H9 (cell line): ENCODE data around the gene ZBED5. TPM values are rescaled to one million over a fixed set of nuclear protein-coding genes. Genes with fewer than 3 reads are reported as not detected.
"Not testable (repeated sequence)": the region's sequence is repeated elsewhere in the genome, so short reads cannot be mapped to it uniquely, and the experiment has no call there.

Source experiments
- DNase-seq: peaks from one replicate; pipeline ENCODE4 v3.0.0-alpha.2; 2017
- H2AFZ ChIP-seq: one replicate; pipeline ENCODE4 v1.6.1; 2013; ENCODE audit warnings: mild to moderate bottlenecking, low read length, control low read depth, moderate library complexity
- H2AK5ac ChIP-seq: 2 replicates; pipeline ENCODE4 v1.6.1; 2013; ENCODE audit warnings: low read length, control low read depth, mixed read lengths; ENCODE audit not compliant: insufficient read length
- H2BK120ac ChIP-seq: one replicate; pipeline ENCODE4 v1.6.1; 2013; ENCODE audit warnings: low read depth, mild to moderate bottlenecking, low read length, control low read depth, inconsistent platforms; ENCODE audit not compliant: poor library complexity, severe bottlenecking
- H2BK12ac ChIP-seq: 2 replicates; pipeline ENCODE4 v1.6.1; 2013; ENCODE audit warnings: low read length, control low read depth, mixed read lengths, low read depth; ENCODE audit not compliant: insufficient read length
- H2BK15ac ChIP-seq: 2 replicates; pipeline ENCODE4 v1.6.1; 2013; ENCODE audit warnings: low read depth, low read length, control low read depth
- H2BK20ac ChIP-seq: one replicate; pipeline ENCODE4 v1.6.1; 2013; ENCODE audit warnings: low read depth, mild to moderate bottlenecking, low read length, control low read depth, inconsistent platforms; ENCODE audit not compliant: poor library complexity, severe bottlenecking
- H2BK5ac ChIP-seq: 2 replicates; pipeline ENCODE4 v1.6.1; 2013; ENCODE audit warnings: low read length, control low read depth, mixed read lengths; ENCODE audit not compliant: insufficient read length
- H3K14ac ChIP-seq: 2 replicates; pipeline ENCODE4 v1.6.1; 2013; ENCODE audit warnings: low read length, control low read depth; ENCODE audit not compliant: insufficient read depth
- H3K18ac ChIP-seq: 2 replicates; pipeline ENCODE4 v1.6.1; 2013; ENCODE audit warnings: low read depth, mild to moderate bottlenecking, mixed read lengths, low read length, control low read depth; ENCODE audit not compliant: insufficient read length
- H3K23ac ChIP-seq: 2 replicates; pipeline ENCODE4 v1.6.1; 2013; ENCODE audit warnings: low read length, control low read depth, mixed read lengths, low read depth; ENCODE audit not compliant: insufficient read length
- H3K23me2 ChIP-seq: 2 replicates; pipeline ENCODE4 v1.6.1; 2013; ENCODE audit warnings: low read depth, mild to moderate bottlenecking, mixed read lengths, low read length, control low read depth; ENCODE audit not compliant: insufficient read length, poor library complexity, severe bottlenecking
- H3K27ac ChIP-seq: 2 replicates; pipeline ENCODE4 v1.5.1; 2013; ENCODE audit warnings: low read length, control low read depth, mixed read lengths, low read depth; ENCODE audit not compliant: insufficient read length
- H3K27me3 ChIP-seq: 2 replicates; pipeline ENCODE4 v1.6.1; 2013; ENCODE audit warnings: low read length, control low read depth, inconsistent platforms; ENCODE audit not compliant: insufficient read depth
- H3K4ac ChIP-seq: 2 replicates; pipeline ENCODE4 v1.6.1; 2013; ENCODE audit warnings: low read depth, mild to moderate bottlenecking, control low read depth, inconsistent platforms, low read length, moderate library complexity
- H3K4me1 ChIP-seq: 2 replicates; pipeline ENCODE4 v1.6.1; 2013; ENCODE audit warnings: low read length, control low read depth, inconsistent platforms; ENCODE audit not compliant: insufficient read depth
- H3K4me2 ChIP-seq: 2 replicates; pipeline ENCODE4 v1.6.1; 2013; ENCODE audit warnings: low read length, control low read depth, mixed read lengths; ENCODE audit not compliant: insufficient read length, insufficient read depth
- H3K56ac ChIP-seq: 2 replicates; pipeline ENCODE4 v1.6.1; 2013; ENCODE audit warnings: low read depth, mild to moderate bottlenecking, mixed read lengths, low read length, control low read depth; ENCODE audit not compliant: insufficient read length
- H3K79me1 ChIP-seq: 2 replicates; pipeline ENCODE4 v1.6.1; 2013; ENCODE audit warnings: low read depth, mild to moderate bottlenecking, moderate library complexity, low read length, control low read depth, inconsistent platforms; ENCODE audit not compliant: insufficient read depth, poor library complexity, severe bottlenecking
- H3K79me2 ChIP-seq: 2 replicates; pipeline ENCODE4 v1.6.1; 2013; ENCODE audit warnings: low read length, control low read depth, inconsistent platforms; ENCODE audit not compliant: insufficient read depth
- H3K9ac ChIP-seq: 2 replicates; pipeline ENCODE4 v1.6.1; 2013; ENCODE audit warnings: low read length, control low read depth, mixed read lengths; ENCODE audit not compliant: insufficient read length; ENCODE audit errors: extremely low read depth
- H3K9me3 ChIP-seq: one replicate; pipeline ENCODE4 v1.6.1; 2013; ENCODE audit warnings: low read depth, low read length, inconsistent platforms; ENCODE audit not compliant: control insufficient read depth
- H3T11ph ChIP-seq: one replicate; pipeline ENCODE4 v1.6.1; 2013; ENCODE audit warnings: mild to moderate bottlenecking, low read length, control low read depth, inconsistent platforms
- H4K20me1 ChIP-seq: one replicate; pipeline ENCODE4 v1.6.1; 2013; ENCODE audit not compliant: control insufficient read depth, insufficient read length, insufficient read depth
- H4K5ac ChIP-seq: 2 replicates; pipeline ENCODE4 v1.6.1; 2013; ENCODE audit warnings: low read depth, mild to moderate bottlenecking, mixed read lengths, low read length, control low read depth; ENCODE audit not compliant: insufficient read length
- H4K8ac ChIP-seq: replicated peaks from 2 replicates; pipeline ENCODE4 v1.6.1; 2013; ENCODE audit warnings: low read length, control low read depth, mixed read lengths, low read depth; ENCODE audit not compliant: insufficient read length
- H4K91ac ChIP-seq: 2 replicates; pipeline ENCODE4 v1.6.1; 2013; ENCODE audit warnings: low read depth, mild to moderate bottlenecking, moderate library complexity, mixed read lengths, low read length, control low read depth; ENCODE audit not compliant: insufficient read length
- H3K27ac Mint-ChIP-seq, 3 experiments: 2 replicates in 2 of 3; 3 replicates in 1 of 3; pipeline ENCODE4 v1.8.0; 2020 to 2021; ENCODE audit warnings: mixed read lengths in 3 of 3, mild to moderate bottlenecking in 1 of 3, moderate library complexity in 1 of 3
- H3K27me3 Mint-ChIP-seq: 2 replicates; pipeline ENCODE4 v1.8.0; 2021; ENCODE audit warnings: low read depth, mild to moderate bottlenecking, moderate library complexity, mixed read lengths
- H3K36me3 Mint-ChIP-seq, 3 experiments: 2 replicates in 2 of 3; 3 replicates in 1 of 3; pipeline ENCODE4 v1.8.0; 2020 to 2021; ENCODE audit warnings: low read depth in 3 of 3, mixed read lengths in 3 of 3; ENCODE audit not compliant: insufficient read depth in 1 of 3
- H3K4me1 Mint-ChIP-seq, 2 experiments: 2 replicates each; pipeline ENCODE4 v1.8.0; 2020; ENCODE audit warnings: mixed read lengths in 2 of 2
- H3K4me3 Mint-ChIP-seq, 2 experiments: 2 replicates in 1 of 2; 3 replicates in 1 of 2; pipeline ENCODE4 v1.8.0; 2020 to 2021; ENCODE audit warnings: mild to moderate bottlenecking in 2 of 2, mixed read lengths in 2 of 2, moderate library complexity in 1 of 2
- H3K9me3 Mint-ChIP-seq, 2 experiments: 2 replicates in 1 of 2; 3 replicates in 1 of 2; pipeline ENCODE4 v1.8.0; 2020; ENCODE audit warnings: mild to moderate bottlenecking in 2 of 2, mixed read lengths in 2 of 2, moderate library complexity in 1 of 2
- CTCF ChIP-seq: fragments of 200-600 bp; sonication (generic); conservative IDR thresholded peaks from 3 replicates; pipeline ENCODE4 v1.8.0; 2021; ENCODE audit warnings: antibody characterized with exemption, mild to moderate bottlenecking
- WGBS: extraction: QIAGEN DNeasy Blood & Tissue Kit; methylation state at CpG from one replicate; pipeline ENCODE4 v1.1.7; 2013; ENCODE audit warnings: missing lambda C conversion rate, low lambda C conversion rate, mixed read lengths; ENCODE audit not compliant: insufficient read length; ENCODE audit errors: extremely low coverage; 5-methylcytosine and 5-hydroxymethylcytosine counted together
- total RNA-seq: library from RNA; stranded (reverse); gene quantifications from 2 replicates; pipeline ENCODE4 v1.2.1, GENCODE V29; 2021

Gene ZBED5
- total RNA-seq, 1 experiment from 2014 or later, result 65.8 TPM

GRCh38 chr11:10885703-10886363, 28.0 kb upstream of the ZBED5 start:
- H4K8ac ChIP-seq, result no peak overlapping the region
- no peak overlapping the region for H3K23ac ChIP-seq
- peaks cover 9% of the 10 kb centered on the region for H3K9me3 ChIP-seq
- TF ChIP-seq CTCF, result no peak
- H3K23me2 ChIP-seq, result no peaks in the 10 kb centered on the region
- H3K18ac ChIP-seq, result no peak overlapping the region
- no peak overlapping the region for H2BK5ac ChIP-seq
- H2AFZ ChIP-seq, result no peak overlapping the region
- H4K91ac ChIP-seq, result no peak overlapping the region
- no peaks in the 10 kb centered on the region for H3K4me1 ChIP-seq
- Mint-ChIP-seq H3K4me1 (peaks cover 4 to 5% of the 10 kb centered on the region in 2 experiments), H3K27ac (no peak overlapping the region), H3K9me3 (peaks cover 20 to 27% of the 10 kb centered on the region in 2 experiments), H3K4me3 (no peak overlapping the region), H3K36me3 (peaks cover 6 to 19% (median 12%) of the 10 kb centered on the region in 3 experiments), H3K27me3 (no peaks in the 10 kb centered on the region)
- H3K4me2 ChIP-seq, result no peak overlapping the region
- no peaks in the 10 kb centered on the region for H4K20me1 ChIP-seq
- WGBS, result no CpG with 5 or more reads among the region's 2 CpGs
- H2BK20ac ChIP-seq, result no peak overlapping the region
- H3K79me1 ChIP-seq, result no peaks in the 10 kb centered on the region
- H2BK12ac ChIP-seq, result no peak overlapping the region
- no peak overlapping the region for H2AK5ac ChIP-seq
- no peak overlapping the region for H3K56ac ChIP-seq
- H2BK15ac ChIP-seq, result no peak overlapping the region
- H2BK120ac ChIP-seq, result no peak overlapping the region
- no peak overlapping the region for H3K14ac ChIP-seq
- no peak for DNase-seq
- H3K79me2 ChIP-seq, result no peaks in the 10 kb centered on the region
- H3T11ph ChIP-seq, result no peak overlapping the region
- H3K4ac ChIP-seq, result no peak overlapping the region
- H3K9ac ChIP-seq, result no peak overlapping the region
- H3K27ac ChIP-seq, result no peak overlapping the region
- no peak overlapping the region for H4K5ac ChIP-seq
- no peaks in the 10 kb centered on the region for H3K27me3 ChIP-seq

GRCh38 chr11:10884292-10884691, 26.4 kb upstream of the ZBED5 start:
- H3K4me1 Mint-ChIP-seq, H3K79me2 ChIP-seq, H3K23me2 ChIP-seq, H3K9me3 ChIP-seq, H3K27ac ChIP-seq, H2BK5ac ChIP-seq, H3K56ac ChIP-seq, H3K14ac ChIP-seq, H4K5ac ChIP-seq, H3K9ac ChIP-seq, H2BK20ac ChIP-seq, H3T11ph ChIP-seq, H3K27me3 ChIP-seq, H2AK5ac ChIP-seq, H3K4me1 ChIP-seq, H3K4me2 ChIP-seq, H3K79me1 ChIP-seq, H2AFZ ChIP-seq, H2BK120ac ChIP-seq, H3K4me3 Mint-ChIP-seq, H3K18ac ChIP-seq, H3K4ac ChIP-seq, H3K23ac ChIP-seq, H2BK12ac ChIP-seq, H4K20me1 ChIP-seq, H4K8ac ChIP-seq, H2BK15ac ChIP-seq, H4K91ac ChIP-seq, H3K27me3 Mint-ChIP-seq, DNase-seq: not testable (repeated sequence)
- no CpG with 5 or more reads among the region's 4 CpGs for WGBS
- Mint-ChIP-seq H3K27ac (peak overlapping the region in 1 of 3 experiments; percentile 33; a peak in 2 of 7 replicates), H3K9me3 (peaks cover 14 to 17% of the 10 kb centered on the region in 2 experiments), H3K36me3 (peaks cover 6 to 20% (median 9%) of the 10 kb centered on the region in 3 experiments)
